ENCODE results near the gene WNT9A. TPM values are rescaled to one million over a fixed set of nuclear protein-coding genes. Genes with fewer than 3 reads are reported as not detected.
"Not testable (repeated sequence)": the region's sequence is repeated elsewhere in the genome, so short reads cannot be mapped to it uniquely, and the experiment has no call there.

WNT9A gene
- total RNA-seq, 6 donors from 2014 or later, result 4.2 to 15.5 (median 10.9) TPM

DNA sequence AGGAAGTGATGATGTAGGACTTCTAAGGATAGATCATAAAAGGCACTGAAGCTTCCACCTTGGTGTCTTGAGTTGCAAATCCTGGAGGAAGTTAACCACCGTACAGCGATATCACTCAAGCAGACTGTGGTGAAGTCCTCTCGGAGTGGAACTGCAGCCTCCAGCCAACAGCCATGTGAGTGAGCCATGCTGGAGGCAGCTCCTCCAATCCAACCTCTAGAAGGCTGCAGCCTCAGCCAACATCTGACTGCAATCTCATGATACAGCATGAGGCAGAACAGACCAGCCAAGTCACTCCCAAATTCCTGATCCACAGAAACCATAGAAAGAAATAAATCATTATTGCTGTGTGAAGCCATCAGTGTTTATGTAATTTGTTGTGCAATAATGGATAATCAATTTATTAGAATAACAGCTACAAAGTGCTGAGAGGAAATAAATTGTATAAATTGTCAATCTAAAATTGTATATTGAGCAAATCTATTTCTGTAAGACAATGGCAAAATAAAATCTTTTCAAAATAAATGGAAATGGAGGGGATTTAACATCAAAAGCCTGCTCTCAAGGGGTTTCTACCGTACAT, 67.3 kb downstream of the WNT9A start:
- no peak overlapping the region for H3K27ac ChIP-seq
- H3K27me3 ChIP-seq, result no peaks in the 10 kb centered on the region
- 71 to 76% methylated on average over 3 to 4 of the region's 4 CpGs for WGBS, 2 donors
- no peaks in the 10 kb centered on the region for H3K36me3 ChIP-seq
- peaks cover under 1 to 3% (median 3%) of the 10 kb centered on the region in 4 donors for H3K4me1 ChIP-seq
- no peak for TF ChIP-seq EP300 (IDR thresholded peaks at IDR 0.05)
- TF ChIP-seq, protein P1, sequence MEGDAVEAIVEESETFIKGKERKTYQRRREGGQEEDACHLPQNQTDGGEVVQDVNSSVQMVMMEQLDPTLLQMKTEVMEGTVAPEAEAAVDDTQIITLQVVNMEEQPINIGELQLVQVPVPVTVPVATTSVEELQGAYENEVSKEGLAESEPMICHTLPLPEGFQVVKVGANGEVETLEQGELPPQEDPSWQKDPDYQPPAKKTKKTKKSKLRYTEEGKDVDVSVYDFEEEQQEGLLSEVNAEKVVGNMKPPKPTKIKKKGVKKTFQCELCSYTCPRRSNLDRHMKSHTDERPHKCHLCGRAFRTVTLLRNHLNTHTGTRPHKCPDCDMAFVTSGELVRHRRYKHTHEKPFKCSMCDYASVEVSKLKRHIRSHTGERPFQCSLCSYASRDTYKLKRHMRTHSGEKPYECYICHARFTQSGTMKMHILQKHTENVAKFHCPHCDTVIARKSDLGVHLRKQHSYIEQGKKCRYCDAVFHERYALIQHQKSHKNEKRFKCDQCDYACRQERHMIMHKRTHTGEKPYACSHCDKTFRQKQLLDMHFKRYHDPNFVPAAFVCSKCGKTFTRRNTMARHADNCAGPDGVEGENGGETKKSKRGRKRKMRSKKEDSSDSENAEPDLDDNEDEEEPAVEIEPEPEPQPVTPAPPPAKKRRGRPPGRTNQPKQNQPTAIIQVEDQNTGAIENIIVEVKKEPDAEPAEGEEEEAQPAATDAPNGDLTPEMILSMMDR (IDR thresholded peaks at IDR 0.05), result no peak
- TF ChIP-seq POLR2A (IDR thresholded peaks at IDR 0.05), result no peak
- TF ChIP-seq POLR2AphosphoS5 (IDR thresholded peaks at IDR 0.05), result no peak
- no peak overlapping the region for H3K4me3 ChIP-seq
- H3K9me3 ChIP-seq, result no peaks in the 10 kb centered on the region
- ATAC-seq (ENCODE audit: low FRiP score in 2 of 2) (peak in 1 of 2 donors; percentile 54), DNase-seq (no peak)

DNA sequence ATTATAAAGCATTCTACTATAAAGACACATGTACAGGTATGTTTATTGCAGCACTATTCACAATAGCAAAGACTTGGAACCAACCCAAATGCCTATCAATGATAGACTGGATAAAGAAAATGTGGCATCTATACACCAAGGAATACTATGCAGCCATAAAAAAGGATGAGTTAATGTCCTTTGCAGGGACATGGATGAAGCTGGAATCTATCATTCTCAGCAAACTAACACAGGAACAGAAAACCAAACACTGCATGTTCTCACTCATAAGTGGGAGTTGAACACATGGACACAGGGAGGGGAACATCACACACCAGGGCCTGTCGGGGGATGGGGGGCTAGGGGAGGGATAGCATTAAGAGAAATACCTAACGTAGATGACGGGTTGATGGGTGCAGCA, 69.9 kb downstream of the WNT9A start:
- H3K9me3 ChIP-seq, result not testable (repeated sequence)
- 84 to 93% methylated on average over 3 of the region's 3 CpGs for WGBS, 2 donors

DNA sequence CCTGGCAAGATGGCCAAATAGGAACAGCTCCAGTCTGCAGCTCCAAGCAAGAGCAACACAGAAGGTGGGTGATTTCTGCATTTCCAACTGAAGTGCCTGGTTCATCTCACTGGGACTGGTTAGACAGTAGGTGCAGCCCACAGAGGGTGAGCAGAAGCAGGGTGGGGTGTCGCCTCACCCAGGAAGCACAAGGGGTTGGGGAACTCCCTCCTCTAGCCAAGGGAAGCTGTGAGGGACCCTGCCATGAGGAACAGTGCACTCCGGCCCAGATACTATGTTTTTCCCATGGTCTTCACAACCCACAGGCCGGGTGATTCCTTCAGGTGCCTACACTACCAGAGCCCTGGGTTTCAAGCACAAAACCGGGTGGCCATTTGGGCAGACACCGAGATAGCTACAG, 75.8 kb downstream of the WNT9A start:
- H3K36me3 ChIP-seq; H3K9me3 ChIP-seq; H3K4me1 ChIP-seq; ATAC-seq (ENCODE audit: low FRiP score in 2 of 2); DNase-seq; H3K4me3 ChIP-seq; H3K27ac ChIP-seq; H3K27me3 ChIP-seq: not testable (repeated sequence)
- 75 to 89% methylated on average over 4 to 5 of the region's 5 CpGs for whole genome bisulfite sequencing, 2 donors

More for the DNA sequence above, 69.9 kb downstream of the WNT9A start:
- H3K27ac ChIP-seq; H3K27me3 ChIP-seq; H3K4me3 ChIP-seq; H3K4me1 ChIP-seq; H3K36me3 ChIP-seq; ATAC-seq (ENCODE audit: low FRiP score in 2 of 2); DNase-seq: not testable (repeated sequence)

DNA sequence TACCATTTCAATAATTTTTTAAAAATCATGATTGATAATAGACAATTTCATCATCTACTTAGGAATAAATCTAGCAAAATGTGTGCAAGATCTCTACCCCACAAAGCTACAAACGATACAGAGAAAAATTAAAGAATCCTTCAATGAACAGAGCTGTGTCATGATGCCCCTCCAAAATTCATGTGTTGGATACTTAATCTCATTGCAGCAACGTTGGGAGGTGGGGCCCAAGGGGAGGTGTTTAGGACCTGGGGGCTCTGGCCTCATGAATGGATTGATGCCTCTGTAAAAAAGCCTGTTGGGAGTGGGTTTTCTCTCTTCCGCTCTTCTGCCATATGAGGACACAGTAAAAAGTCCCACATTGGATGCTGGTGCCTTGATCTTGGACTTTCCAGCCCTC, 77.4 kb downstream of the WNT9A start:
- no peaks in the 10 kb centered on the region for H3K27me3 ChIP-seq
- TF ChIP-seq POLR2AphosphoS5 (IDR thresholded peaks at IDR 0.05), result no peak
- no peak for TF ChIP-seq POLR2A (IDR thresholded peaks at IDR 0.05)
- TF ChIP-seq, protein P1 (IDR thresholded peaks at IDR 0.05), result no peak
- TF ChIP-seq EP300 (IDR thresholded peaks at IDR 0.05), result no peak
- no peak for ATAC-seq (ENCODE audit: low FRiP score in 2 of 2)
- no peaks in the 10 kb centered on the region for H3K4me1 ChIP-seq
- 60 to 67% methylated on average over 3 of the region's 3 CpGs for WGBS, 2 donors
- H3K36me3 ChIP-seq, result no peaks in the 10 kb centered on the region
- peaks cover 0 to 4% (median under 1%) of the 10 kb centered on the region in 4 donors for H3K9me3 ChIP-seq
- H3K27ac ChIP-seq, result no peak overlapping the region
- H3K4me3 ChIP-seq, result no peak overlapping the region
- no peak for DNase-seq

DNA sequence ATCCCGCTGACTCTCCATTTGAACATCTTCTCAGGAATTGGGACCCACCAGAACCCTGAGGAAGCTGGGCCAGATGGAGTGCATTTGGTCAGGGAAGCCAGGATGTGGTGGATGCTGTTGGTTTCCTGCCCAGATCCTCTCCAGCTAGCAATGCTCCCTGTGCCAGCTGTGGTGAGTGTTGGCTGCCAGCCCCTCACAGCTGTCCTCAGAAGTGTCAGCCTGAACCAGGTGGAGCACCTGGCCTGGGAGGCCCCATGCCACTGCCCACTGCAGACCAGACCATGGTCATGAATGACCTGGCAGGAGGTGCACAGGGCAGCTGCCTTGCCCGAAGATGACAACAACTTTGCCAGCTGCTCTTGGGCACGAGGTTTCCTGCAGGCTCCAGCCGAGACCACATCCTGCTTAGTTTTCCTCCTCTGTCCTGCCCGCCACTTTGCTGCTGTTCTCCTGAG, 77.9 kb downstream of the WNT9A start:
- 47 to 55% methylated on average over 5 of the region's 5 CpGs for WGBS, 2 donors
- H3K36me3 ChIP-seq, result no peaks in the 10 kb centered on the region
- ATAC-seq (ENCODE audit: low FRiP score in 2 of 2) (peak; percentile 10 to 51), DNase-seq (peak in 1 of 2 donors; percentile 6)
- no peaks in the 10 kb centered on the region for H3K27me3 ChIP-seq
- peaks cover 0 to 6% (median 4%) of the 10 kb centered on the region in 4 donors for H3K9me3 ChIP-seq
- H3K4me1 ChIP-seq, result no peaks in the 10 kb centered on the region
- TF ChIP-seq, protein P1 (IDR thresholded peaks at IDR 0.05), result no peak
- TF ChIP-seq POLR2A (IDR thresholded peaks at IDR 0.05), result no peak
- no peak for TF ChIP-seq EP300 (IDR thresholded peaks at IDR 0.05)
- TF ChIP-seq POLR2AphosphoS5 (IDR thresholded peaks at IDR 0.05), result no peak
- H3K27ac ChIP-seq, result no peak overlapping the region
- no peak overlapping the region for H3K4me3 ChIP-seq

DNA sequence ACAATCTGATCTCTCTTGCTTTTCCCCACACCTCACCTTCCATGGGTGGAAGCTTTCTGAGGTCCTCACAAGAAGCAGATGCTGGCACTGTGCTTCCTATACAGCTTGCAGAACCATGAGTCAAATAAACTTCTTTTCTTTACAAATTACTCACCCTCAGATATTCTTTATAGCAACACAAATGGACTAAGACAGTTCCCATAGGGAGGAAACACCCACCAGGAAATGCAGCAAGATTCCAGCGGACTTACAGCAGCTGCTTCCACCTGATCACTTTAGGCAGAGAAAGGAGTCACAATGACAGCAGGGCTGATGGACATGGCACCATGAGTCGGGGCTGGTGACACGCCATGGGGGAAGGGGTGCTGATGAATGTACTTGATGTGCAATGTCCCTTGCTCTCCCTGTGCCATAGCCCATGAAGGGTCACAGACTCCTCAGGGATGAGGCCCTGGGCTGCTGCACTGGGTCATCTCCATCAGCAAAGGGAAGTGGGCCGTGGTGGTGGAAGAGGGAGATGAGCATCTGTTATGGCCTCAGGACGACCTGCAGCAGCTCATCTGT, 78.4 kb downstream of the WNT9A start:
- Histone ChIP-seq H3K27ac (no peak overlapping the region), H3K9me3 (peaks cover 0 to 10% (median 6%) of the 10 kb centered on the region in 4 donors), H3K4me3 (no peak overlapping the region), H3K36me3 (no peaks in the 10 kb centered on the region), H3K4me1 (no peaks in the 10 kb centered on the region), H3K27me3 (no peaks in the 10 kb centered on the region)
- DNase-seq, result no peak
- WGBS, 2 donors, result 68 to 69% methylated on average over 5 of the region's 5 CpGs
- TF ChIP-seq POLR2A (IDR thresholded peaks at IDR 0.05), result no peak
- no peak for TF ChIP-seq EP300 (IDR thresholded peaks at IDR 0.05)
- no peak for TF ChIP-seq POLR2AphosphoS5 (IDR thresholded peaks at IDR 0.05)
- TF ChIP-seq, protein P1 (IDR thresholded peaks at IDR 0.05), result no peak
- no peak for ATAC-seq (ENCODE audit: low FRiP score in 2 of 2)

Measured in upper lobe of left lung (tissue), 6 donors.